Ectodermal cell (in vitro differentiated cells): ENCODE results near the gene AKAP12.

ENCODE experiments used
- H3K27ac ChIP-seq: 2 replicates; pipeline ENCODE4 v1.7.0; 2013; ENCODE audit warnings: mild to moderate bottlenecking, low read depth, low read length; ENCODE audit not compliant: insufficient read depth, poor library complexity, severe bottlenecking
- H3K27me3 ChIP-seq: 2 replicates; pipeline ENCODE4 v1.7.0; 2013; ENCODE audit warnings: mild to moderate bottlenecking, low read length; ENCODE audit not compliant: insufficient read depth, control insufficient read depth, poor library complexity, severe bottlenecking
- H3K36me3 ChIP-seq: one replicate; pipeline ENCODE4 v1.7.0; 2013; ENCODE audit warnings: low read length; ENCODE audit not compliant: control insufficient read depth, insufficient read depth
- H3K4me1 ChIP-seq: one replicate; pipeline ENCODE4 v1.7.0; 2013; ENCODE audit warnings: low read length; ENCODE audit not compliant: control insufficient read depth, insufficient read depth
- H3K4me3 ChIP-seq: 2 replicates; pipeline ENCODE4 v1.7.0; 2013; ENCODE audit warnings: low read depth, low read length, control low read depth; ENCODE audit not compliant: insufficient read depth
- H3K9me3 ChIP-seq: 2 replicates; pipeline ENCODE4 v1.7.0; 2013; ENCODE audit warnings: mild to moderate bottlenecking, low read length, moderate library complexity; ENCODE audit not compliant: control insufficient read depth
- WGBS, 2 experiments: methylation state at CpG; one replicate each; pipeline ENCODE4 v1.1.7; 2013; ENCODE audit warnings: missing lambda C conversion rate in 2 of 2; 5-methylcytosine and 5-hydroxymethylcytosine counted together

Gene AKAP12

GRCh38 chr6:151400473-151400872 is 160.7 kb downstream of the AKAP12 start:
- Histone ChIP-seq H3K9me3 (no peaks in the 10 kb centered on the region), H3K4me1 (no peaks in the 10 kb centered on the region), H3K27me3 (no peaks in the 10 kb centered on the region), H3K27ac (no peak overlapping the region), H3K36me3 (peaks cover 15% of the 10 kb centered on the region), H3K4me3 (no peak overlapping the region)
- WGBS, 2 experiments = 93 to 97% methylated on average over 6 of the region's 6 CpGs

GRCh38 chr6:151402228-151402627 is 162.5 kb downstream of the AKAP12 start:
- no peak overlapping the region for H3K4me3 ChIP-seq
- no peak overlapping the region for H3K27ac ChIP-seq
- H3K9me3 ChIP-seq = no peaks in the 10 kb centered on the region
- H3K27me3 ChIP-seq = no peaks in the 10 kb centered on the region
- H3K36me3 ChIP-seq = peaks cover 15% of the 10 kb centered on the region
- no peaks in the 10 kb centered on the region for H3K4me1 ChIP-seq
- WGBS, 2 experiments = 93 to 94% methylated on average over 1 of the region's 1 CpG

GRCh38 chr6:151403919-151404308 is 164.1 kb downstream of the AKAP12 start:
- no peak overlapping the region for H3K27ac ChIP-seq
- peaks cover 21% of the 10 kb centered on the region for H3K36me3 ChIP-seq
- no peaks in the 10 kb centered on the region for H3K4me1 ChIP-seq
- H3K9me3 ChIP-seq = no peaks in the 10 kb centered on the region
- H3K4me3 ChIP-seq = no peak overlapping the region
- H3K27me3 ChIP-seq = no peaks in the 10 kb centered on the region
- WGBS, 2 experiments = 87 to 96% methylated on average over 3 to 4 of the region's 4 CpGs
